ENCODE measurements around the gene LRMDA.

Gene LRMDA

DNA sequence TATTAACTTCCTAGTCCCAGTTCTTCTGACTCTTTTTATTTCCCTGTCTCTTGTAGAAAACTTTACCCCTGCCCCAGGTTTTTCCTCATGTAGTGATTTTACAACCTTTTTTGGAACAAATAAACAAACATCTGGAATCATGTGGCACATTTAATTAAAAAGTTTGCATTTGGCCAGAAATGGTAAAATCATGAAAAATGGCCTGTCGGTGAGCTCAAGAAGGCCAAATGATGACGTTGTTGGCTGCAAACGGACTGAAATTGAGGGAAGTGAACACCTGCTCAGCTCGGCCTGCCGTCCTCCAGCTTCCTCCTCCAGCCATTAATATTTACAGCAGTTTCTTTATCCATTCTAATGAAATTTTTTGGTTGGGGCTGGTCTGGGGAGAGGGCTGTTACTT, 902.8 kb downstream of the LRMDA start:
- FAIRE-seq, result no peak

DNA sequence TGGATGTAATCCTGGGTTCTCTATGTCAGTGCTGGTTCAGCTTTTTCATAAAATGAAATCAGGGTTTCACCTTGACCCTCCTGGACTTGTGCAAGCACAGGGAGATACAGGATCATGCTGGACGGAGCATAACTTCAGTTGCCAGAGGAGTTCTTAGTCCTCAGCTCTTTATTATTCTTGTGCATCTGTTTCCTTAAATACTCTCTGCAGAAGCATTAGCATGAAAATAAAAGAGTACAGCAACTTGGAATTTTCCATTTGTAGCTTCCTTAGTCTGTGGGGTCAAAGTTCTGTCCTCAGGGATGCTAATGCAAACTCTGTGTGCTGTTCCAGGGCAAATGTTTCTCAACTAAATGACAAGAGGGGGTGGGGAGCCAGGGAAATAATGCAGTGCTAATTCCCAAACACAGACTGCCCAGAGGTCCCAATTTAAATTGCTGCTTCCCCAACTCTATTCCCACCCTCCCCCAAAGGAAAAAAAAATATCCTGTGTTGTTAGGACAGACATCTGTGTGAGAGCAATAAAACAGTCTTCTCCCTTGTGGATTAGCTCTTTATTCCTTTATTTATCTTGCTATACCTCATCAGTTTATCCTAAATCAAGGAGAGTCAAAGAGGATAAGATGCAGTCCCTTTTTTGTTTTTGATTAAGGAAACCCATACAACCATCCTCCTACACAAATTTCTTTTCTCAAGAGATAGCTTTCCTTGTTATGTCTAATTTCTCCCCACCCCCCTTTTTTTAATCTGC, 905.0 kb downstream of the LRMDA start:
- no peak for FAIRE-seq

DNA sequence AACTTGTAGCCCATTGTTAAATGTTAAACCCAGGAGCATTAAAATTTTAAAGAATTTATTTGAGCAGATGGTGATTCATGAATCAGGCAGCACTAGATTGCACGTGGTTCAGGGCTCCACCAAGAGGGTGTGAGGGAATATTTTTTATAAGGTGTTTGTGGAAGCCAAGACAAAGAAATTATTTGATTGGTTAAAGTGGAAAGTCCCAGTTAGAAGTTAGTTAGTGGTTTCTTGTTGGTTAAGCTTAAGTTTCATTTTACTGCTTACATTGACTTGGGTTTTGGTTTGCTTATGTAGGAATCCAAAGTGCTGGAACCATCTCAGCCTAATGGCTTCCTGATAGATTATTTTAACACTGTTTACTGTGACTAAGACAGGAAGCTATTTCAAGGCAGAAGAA, 906.2 kb downstream of the LRMDA start:
- FAIRE-seq, result no peak

DNA sequence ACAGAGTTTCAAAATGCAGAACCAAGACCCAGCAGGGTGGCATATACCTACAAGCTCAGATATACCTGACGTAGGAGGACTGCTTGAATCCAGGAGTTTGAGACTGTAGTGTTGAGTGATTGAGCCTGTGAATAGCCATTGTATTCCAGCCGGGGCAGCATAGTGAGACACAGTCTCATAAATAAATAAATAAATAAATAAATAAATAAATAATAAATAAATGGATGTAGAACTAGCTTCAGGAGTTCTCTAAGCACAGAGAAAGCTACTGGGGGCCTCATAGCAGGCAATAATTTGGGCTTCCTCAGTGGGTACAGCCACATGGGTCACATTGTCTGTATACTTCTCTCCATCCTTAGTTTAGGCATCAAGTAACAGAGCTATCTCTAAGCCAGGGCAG, 906.8 kb downstream of the LRMDA start:
- FAIRE-seq, result no peak

DNA sequence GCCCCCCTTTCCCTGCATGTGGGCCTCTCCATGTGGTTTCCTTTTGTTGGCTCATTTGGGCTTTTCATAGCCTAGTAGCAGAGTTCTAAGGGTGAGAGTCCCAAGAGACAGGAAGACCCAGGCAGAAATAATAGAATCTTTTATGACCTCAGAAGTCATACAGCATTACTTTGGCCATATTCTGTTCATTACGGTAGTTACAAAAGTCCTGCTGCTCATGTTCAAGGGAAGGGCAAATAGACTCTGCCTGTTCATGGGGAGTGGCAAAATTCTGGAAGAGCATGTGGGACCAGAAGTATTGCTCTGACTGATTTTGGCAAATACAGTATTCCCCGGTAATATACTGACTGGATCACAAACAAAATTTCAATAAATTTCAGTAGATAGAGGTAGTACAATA, 910.3 kb downstream of the LRMDA start:
- FAIRE-seq, result no peak

DNA sequence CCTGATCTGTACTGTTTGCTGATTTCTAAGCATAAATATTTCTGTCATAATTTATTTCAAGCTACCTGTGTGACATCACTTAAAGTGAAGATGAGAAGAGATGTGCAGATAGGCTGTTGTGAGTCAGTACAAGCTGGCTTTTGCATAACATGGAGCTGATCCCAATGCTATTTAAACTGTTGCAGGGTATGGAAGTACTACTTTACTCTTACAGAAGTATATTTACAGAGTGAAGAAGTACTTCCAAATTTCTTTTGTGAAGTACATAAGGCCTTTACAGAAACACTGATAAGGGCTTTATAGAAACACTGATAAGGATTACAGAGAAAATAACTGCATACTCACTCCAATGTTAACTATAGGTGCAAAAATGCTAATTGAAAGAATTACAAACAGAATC, 911.6 kb downstream of the LRMDA start:
- FAIRE-seq, result no peak

DNA sequence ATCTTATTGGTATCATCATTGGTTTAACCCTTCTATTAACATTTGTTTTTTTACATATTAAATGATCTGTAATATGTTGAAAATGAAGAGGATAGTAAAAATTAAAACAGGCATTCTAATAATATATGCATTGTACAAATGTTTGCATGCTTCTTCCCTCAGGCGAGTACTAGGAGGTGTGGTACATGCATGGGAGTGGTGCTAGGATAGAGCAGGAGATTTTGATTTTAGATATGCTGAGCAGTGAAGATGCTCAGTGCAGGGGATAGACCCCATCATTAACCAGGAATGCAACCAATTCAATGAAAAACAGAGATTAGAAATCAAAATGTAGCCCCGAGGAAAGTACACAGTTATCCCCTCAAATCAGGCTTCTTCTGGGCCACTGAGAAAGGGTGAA, 916.4 kb downstream of the LRMDA start:
- FAIRE-seq, result no peak

DNA sequence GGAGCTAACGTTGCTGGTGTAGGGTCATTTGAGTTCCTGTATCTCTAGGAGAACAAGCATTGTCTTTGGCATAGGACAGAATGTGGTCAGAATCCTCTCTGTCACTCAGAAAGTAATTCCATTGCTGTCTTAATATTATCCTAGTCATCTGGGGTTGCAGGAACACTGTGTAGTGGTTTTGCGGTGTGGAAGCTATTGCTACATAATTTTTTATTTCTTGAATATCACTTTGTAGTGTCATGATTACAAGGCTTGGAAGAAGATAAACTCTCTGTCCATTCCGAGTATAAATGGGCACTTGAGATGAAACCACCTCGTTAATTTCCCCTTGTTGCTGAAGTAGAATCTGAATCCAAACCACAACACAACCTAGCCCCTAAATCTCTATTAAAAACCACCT, 919.2 kb downstream of the LRMDA start:
- FAIRE-seq, result no peak

DNA sequence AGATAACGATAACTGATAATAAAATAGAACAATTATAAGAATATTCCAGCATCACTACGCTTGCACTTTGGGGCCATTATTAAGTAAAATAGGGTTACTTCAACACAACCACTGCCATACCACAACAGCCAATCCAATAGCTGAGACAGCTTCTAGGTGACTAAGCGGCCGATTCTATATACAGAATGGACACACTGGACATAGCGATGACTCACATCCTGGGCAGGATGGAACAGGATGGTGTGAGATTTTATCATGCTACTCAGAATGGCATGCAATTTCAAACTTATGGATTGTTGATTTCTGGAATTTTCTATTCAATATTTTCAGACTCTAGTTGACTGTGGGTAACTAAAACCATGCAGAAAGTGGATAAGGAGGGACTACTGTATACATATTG, 920.9 kb downstream of the LRMDA start:
- no peak for FAIRE-seq

DNA sequence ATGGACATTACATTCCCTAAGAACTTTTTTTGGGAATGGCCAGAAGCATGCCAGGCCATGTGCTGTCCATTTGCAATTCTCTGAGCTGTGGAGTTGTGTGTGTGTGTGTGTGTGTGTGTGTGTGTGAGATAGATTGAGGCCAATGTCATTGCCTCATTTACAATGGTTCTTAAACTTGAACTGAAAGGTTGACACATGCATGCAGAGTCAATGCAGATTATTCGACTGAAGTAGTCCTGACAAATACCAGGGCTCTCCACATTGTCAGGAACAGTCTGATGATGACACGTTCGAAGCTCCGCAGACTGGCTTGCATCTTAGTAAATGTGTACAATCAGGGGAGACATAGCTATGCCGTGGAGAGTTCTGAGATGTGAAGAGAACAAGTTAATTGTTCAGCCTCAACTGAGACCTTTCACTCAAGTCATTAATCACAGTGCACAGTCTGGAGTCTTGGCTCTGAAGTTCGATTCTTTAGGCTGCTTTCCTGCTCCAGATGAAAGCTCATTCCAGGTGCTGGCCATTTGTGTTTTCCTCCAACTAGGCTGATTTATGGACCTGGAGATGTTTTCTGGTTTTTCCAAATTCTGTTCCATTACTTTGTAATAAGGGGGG, 921.9 kb downstream of the LRMDA start:
- FAIRE-seq, result no peak

DNA sequence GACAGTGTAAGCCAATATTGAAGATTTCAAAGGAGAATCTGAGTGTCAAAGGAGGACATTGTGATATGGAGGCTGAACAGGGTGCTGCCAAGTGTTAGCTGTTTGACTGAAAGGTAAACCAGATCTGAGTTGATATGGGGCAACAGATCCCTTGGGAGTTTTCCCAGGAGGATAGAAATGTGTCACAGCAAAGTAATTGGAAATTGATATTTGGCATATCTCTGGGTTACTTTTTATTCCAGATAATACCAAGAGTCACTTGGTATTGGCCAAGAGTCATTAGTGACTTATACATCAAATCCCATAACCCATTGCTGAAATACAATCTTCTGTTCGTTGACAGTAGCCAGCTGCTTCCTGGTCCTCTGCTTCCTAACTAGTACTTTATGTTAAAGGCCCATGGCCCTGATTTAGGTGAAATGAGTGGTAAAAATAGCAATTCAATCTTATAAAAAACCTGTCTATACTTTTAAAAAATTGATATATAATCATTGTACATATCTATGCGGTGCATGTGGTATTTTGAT, 922.9 kb downstream of the LRMDA start:
- FAIRE-seq, result no peak

DNA sequence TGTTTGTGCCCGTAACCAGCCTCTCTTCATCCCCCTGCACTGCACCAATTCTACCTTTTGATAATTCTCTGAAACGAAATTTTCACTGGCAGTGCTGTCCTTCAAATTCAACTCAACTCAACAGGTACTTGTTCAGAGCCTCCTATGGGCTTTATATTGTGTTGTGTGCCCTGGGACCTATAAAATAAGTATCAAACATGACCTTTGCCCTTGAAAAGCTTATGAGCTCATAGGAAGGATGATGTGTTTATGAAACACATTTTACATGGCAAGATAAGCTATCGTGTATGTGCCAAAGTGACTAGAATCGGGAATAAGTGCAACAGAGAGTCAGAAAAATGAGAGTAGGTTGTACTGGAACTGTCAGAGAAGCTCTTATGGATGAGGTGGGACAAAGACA, 923.5 kb downstream of the LRMDA start:
- no peak for FAIRE-seq

DNA sequence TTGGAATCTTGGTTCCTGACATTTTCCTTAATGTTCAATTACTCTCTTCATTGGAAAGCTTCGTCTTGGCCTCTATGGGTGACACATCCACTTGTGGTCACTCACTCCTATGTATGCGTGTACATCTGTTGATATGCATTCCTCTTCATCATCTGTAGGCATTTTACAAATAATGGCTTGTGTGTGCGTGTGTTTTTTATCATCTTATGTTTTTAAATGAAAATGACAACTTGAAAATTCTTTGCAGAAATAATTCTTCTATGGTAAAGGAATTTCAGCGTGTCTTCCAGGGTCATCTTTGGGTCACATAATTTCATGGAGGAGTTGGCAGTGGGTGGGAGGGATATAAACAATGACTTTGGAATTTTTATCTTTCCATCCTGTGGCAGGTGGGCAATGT, 925.1 kb downstream of the LRMDA start:
- FAIRE-seq, result no peak

DNA sequence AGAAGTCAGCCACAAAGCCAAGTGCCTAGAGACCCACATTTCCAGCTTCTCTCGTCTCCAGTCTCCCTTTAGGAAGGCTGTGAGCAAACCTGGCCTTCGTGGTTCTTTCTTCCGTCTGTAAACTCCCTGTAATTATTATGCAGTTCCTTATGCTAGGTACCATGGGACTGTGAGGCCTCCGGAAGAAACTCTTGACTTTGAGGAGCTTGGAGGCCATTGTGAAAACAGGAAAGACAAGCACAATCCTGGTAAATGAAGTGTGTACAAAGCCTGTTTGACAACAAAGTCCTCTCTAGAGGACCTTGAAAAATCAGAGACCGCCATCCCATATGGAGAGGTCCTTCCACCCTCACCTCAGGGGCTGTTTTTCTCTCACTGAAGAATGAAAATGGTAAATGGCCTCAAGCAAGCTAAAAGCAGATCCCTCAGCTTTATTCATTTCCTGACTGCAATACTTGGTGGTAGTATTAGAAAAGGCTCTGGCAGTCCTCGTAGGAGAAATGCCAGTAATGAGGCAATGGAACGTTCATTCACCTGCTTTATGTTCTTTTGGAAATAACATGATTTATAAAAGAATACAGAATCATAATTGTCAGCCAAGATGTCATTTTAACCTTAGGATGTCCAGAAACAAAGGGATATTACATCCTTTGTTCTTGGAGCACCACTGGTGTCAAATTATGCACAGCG, 926.4 kb downstream of the LRMDA start:
- FAIRE-seq, result no peak

DNA sequence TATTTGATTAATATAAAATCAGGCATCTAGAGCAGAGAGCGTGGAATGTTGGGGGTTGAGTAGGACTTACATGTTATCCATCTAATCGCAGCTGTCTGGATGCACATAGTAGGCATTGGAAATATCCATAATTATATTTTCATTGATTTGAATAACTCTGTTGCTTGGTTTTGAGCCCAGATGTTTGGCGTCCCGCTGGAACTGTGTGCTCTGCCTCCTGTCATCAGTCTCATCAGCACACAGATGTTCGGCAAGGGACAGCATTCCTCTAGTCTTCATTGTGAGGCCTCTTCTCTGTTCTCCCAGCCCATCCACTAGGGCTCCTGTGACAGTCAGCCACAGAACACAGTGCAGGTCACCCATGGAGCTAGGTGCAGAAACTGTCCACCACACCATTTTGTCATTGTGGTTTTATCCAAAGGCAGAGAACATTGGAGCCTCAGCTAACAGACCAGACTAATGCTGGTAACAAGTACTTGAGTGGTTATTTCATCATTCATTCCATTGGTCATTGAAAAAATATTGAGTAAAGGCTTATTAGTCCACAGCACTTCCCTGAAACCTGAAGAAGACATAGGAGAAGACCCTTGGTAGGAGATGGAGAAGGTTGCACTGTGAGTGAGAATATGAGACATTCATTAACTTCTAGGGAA, 927.4 kb downstream of the LRMDA start:
- no peak for FAIRE-seq

DNA sequence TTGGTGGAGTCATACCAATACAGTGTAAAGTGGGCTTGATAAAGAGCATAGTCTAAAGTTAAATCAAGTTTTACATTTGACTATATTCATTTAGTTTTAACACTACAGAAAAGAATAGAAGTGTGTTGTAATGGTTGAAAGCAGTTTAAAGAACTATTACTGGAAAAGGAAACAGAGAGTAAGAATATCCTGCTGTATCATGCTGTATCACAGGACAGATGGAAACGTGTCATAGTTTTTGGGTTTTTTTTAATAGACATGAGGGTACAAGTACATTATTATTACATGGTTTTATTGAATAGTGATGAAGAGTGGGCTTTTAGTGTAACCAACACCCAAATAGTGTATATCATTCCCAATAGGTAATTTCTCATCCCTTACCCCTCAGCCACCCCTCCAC, 944.3 kb downstream of the LRMDA start:
- no peak for FAIRE-seq

DNA sequence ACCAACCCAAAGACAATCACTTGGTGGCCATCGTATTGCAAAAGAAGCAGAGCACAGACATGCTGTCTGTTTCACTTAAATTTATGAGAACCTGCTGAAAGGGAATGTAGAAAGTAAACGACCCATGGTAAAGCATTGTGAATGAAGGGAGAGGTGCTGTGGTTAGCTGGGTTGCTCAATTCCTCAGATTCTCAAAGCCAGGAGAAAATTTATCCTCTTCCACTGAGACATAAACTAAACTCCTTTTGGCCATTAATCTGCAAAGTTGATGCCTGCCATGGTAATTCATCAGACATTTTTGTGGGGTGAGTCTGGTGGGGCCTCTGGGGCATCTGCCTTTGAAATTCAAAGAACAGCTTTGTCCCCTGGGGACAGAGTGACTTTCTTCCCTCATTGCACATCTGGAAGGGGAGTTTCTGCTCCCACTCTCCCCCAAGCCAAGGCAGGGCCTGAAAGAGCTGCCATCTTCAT, 951.0 kb downstream of the LRMDA start:
- no peak for FAIRE-seq

DNA sequence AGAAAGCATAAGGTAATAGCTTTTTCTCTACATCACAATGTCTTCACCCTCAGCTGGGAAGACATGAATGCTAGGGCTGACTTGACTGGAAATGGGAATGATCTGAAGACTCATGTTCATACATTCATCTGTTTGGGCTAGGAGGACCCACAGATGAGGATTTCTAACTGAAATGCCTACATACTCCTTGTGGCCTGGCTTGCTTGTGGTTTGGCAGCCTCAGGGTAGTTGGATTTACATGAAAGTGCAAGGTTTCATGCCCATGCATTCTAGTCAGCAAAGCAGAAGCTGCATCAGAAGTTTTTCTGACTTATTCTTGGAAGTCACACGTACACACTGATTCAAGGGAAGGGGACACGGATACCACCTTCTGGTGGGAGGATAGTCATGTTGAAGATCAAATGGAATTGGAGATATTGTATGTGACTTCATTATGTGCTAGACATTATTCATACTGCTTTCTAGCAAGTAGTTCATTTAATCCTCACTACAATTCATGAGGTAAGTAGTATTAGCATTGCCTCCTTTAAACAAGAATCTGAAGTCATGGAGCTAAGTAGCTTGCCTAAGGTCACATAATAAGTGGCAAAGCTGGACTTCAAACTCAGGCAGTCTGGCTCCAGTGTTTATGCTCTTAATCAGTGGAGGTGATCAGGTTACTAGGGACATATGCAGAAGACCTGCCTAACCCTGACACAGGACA, 957.0 kb downstream of the LRMDA start:
- no peak for FAIRE-seq

DNA sequence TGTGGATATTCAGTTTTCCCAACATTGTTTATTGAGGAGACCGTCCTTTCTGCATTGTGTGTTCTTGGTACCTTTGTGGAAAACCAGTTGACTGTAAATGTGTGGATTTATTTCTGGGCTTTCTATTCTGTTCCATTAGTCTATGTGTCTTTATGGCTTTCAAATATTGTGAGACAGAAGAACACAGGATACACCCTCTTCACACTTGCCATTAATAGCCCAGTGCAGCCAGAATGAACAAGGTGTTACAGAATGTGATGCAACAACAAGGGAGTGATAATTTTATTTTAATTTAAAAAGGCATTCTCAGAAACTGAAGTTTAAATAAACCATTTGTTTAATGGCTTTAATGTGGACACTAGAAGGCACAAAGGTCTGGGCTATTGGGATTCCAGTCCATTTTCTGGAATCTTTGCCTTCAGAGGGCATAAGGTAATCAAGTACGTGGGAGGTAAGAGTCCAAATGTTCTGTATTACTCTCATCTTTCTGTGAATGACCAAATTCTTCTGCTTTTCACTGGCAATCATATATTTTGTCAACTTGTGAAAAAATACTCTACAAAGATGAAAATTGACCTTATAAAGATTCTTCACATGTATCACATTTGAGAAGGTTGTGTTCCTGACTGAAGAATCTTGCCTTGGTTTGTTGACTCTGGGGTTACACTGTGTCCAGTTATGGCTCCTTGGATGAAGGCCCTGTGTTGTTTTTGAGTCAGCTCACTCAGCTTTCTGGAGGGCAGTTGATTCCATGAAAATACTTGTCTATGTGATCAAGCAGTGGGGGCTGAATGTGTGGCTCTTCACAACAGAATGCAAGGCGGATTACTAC, 962.7 kb downstream of the LRMDA start:
- FAIRE-seq, result no peak

DNA sequence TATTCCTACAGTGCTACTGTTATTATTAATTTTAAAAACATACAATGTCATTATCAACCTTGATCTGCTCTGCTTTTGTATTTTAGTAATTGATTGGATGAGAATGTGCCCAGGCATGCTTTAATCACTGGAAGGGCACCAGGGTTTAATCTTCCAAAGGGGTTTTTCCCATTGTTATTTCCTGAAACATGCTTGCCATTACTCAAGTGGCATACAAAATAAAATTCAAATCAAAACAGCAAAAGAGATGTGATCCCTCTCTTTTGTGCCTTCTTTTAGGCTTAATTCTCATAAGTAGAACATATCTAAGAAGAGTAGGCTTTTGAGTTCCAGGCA, 963.3 kb downstream of the LRMDA start:
- FAIRE-seq, result no peak

DNA sequence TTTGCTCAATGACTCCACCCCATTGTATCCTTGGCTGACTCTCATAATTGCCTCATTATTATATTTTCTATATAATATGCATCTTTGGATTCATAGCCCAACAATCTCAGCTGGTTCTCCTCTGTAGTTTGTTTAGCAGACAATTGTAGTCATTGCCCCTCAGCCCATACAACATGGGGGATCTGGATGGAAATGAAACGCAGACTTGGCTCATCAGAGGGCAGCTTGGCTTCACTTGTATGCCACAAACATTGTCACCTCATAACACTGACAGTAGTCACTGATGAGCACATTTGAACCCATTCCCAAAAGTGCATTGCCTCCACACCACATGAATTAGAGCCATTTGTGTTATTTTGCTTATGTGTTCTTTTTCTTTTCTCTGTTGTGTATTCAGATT, 963.8 kb downstream of the LRMDA start:
- FAIRE-seq, result no peak

DNA sequence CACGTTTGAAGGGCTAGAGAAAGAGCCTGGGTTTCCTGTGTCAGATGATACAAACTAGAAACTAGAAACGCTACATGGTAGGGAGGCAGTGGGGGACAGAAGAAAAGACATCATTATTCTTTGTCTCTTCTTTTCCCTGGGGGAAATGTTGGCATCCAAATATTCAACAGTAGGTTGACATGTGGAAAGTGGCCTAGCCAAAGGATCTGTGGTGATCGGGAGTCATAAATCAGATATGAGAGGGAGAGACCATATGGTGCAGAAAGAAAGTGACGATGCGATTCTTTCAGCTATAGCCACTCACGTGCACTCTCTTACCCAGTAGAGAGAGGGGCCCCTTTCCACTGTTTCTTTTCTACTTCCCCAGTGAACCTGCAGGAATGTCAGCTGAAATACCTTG, 964.7 kb downstream of the LRMDA start:
- FAIRE-seq, result no peak

All from G401.6 (cell line).